ENCODE measurements around the gene CBFA2T3. TPM values are rescaled to one million over a fixed set of nuclear protein-coding genes. Genes with fewer than 3 reads are reported as not detected.
A peak's percentile ranks its signal among the peaks of the same experiment; 100 is the strongest.

The CBFA2T3 gene
- total and polyA plus RNA-seq, 2 of the 8 experiments (the other 6 are each of a cell fraction or from before 2014, with no cell fraction given) = 0.51 to 1.3 TPM

DNA sequence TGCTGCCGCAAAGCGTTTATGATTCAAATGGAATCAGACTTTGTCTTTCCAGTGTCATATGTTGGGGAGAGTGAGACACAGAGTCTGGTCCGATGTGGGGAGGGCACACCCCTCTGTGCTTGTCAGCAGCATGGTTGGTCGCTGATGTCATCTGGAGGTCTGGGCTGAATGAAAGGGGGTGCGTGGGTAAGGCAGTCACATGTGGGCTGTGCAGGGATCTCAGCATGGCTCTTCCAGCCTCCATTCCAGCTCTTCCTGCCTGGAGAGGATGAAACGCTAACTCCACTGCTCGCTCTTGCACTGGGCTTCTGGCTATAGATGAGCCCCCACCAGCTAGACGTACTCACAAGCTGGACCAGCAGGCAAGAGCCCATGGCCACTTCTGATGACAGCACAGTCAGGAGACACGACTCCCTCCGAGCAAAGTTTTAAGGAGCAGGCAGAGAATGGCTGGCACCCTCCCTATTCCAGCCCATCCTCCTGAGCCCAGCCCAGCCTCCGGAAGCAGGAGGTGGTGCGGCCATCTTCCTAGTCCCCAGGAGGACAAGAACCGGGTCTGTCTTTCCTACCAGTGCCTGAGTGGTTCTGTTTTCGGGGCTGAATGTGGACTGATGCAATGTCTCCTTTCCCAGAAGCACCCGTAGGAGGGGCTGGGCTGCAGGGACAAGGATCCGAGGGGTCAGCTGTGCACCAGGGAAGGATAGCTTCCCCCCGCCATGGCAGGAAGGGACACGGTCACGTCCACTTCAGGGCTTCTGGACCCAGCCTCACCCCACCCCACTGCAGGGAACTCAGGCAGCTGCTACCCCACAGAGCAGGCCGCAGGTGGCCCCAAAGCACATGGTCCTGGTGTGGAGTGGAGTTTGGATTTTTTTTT, 41.5 kb upstream of the CBFA2T3 start:
- 86% methylated on average over 16 of the region's 20 CpGs; no CpG with 5 or more reads in 1 of the 2 experiments for WGBS, 2 experiments (ENCODE audit: extremely low coverage in 1 of 2, insufficient coverage in 1 of 2, insufficient read length in 1 of 2, insufficient replicate concordance in 2 of 2, low coverage in 1 of 2, low lambda C conversion rate in 2 of 2, missing lambda C conversion rate in 1 of 2)
- POLR2A ChIA-PET (ENCODE audit: partially characterized antibody) = no interaction called here
- Histone ChIP-seq H3K9me3 (ENCODE audit: insufficient read depth in 2 of 2, low read depth in 1 of 2, low read length in 1 of 2) (peaks cover 5 to 12% of the 10 kb centered on the region in 2 experiments; a peak in 1 of 4 replicates), H4K8ac (ENCODE audit: extremely low read depth, insufficient read depth, low read length) (no peak overlapping the region), H4K5ac (ENCODE audit: insufficient read length, low read depth, low read length) (no peak overlapping the region), H2BK12ac (ENCODE audit: low read depth, low read length) (peak overlapping the region; percentile 60; the same call in 1 of the 2 replicates), H3K4me2 (ENCODE audit: insufficient read depth in 1 of 2, low read depth in 2 of 2, low read length in 2 of 2) (no peak overlapping the region), H3K9ac (replicated peaks in 1 of 4; ENCODE audit: extremely low read depth in 1 of 4, low read depth in 3 of 4, low read length in 3 of 4) (no peak overlapping the region), H3K27ac (ENCODE audit: low read depth, low read length) (no peak overlapping the region), H3K36me3 (ENCODE audit: control insufficient read depth in 2 of 4, insufficient read depth in 4 of 4, low read length in 3 of 4) (no peaks in the 10 kb centered on the region), H2BK15ac (ENCODE audit: low read length) (peak overlapping the region; percentile 9; the same call in 1 of the 2 replicates), H4K20me1 (replicated peaks in 1 of 2; ENCODE audit: control insufficient read depth in 1 of 2, insufficient read depth in 2 of 2, low read length in 2 of 2) (peaks cover 0 to 5% of the 10 kb centered on the region in 2 experiments), H2BK120ac (replicated peaks; ENCODE audit: low read depth, low read length) (no peak overlapping the region), H3K27me3 (replicated peaks in 1 of 4; ENCODE audit: control insufficient read depth in 3 of 4, extremely low read depth in 1 of 4, insufficient read depth in 3 of 4, low read length in 3 of 4) (no peaks in the 10 kb centered on the region), H3K4me1 (replicated peaks in 1 of 4; ENCODE audit: control insufficient read depth in 3 of 4, insufficient read depth in 4 of 4, low read length in 3 of 4) (peaks cover 0 to 2% (median 0%) of the 10 kb centered on the region in 4 experiments; a peak in 3 of 7 replicates), H4K91ac (replicated peaks; ENCODE audit: insufficient read length, low read length) (peak overlapping the region; percentile 54), H3K23me2 (ENCODE audit: low read depth, low read length) (peaks cover 1% of the 10 kb centered on the region; the same call in 1 of the 2 replicates), H3K4me3 (ENCODE audit: extremely low read depth in 1 of 4, insufficient read depth in 2 of 4, low read depth in 3 of 4, low read length in 4 of 4) (no peak overlapping the region), H3K4ac (replicated peaks; ENCODE audit: insufficient read length, low read depth, low read length) (no peak overlapping the region), H3K79me1 (ENCODE audit: low read depth, low read length) (no peaks in the 10 kb centered on the region; the same call in none of the 2 replicates), H3K23ac (ENCODE audit: insufficient read length) (no peak overlapping the region), H3K56ac (replicated peaks; ENCODE audit: insufficient read length, low read depth, low read length) (no peak overlapping the region), H2BK5ac (ENCODE audit: low read depth, low read length) (0 out of 2 replicates have a peak overlapping the region, but pooled peaks have one; percentile 35), H2AK5ac (ENCODE audit: low read depth, low read length) (no peak overlapping the region), H3K14ac (ENCODE audit: insufficient read length) (no peak overlapping the region), H2AFZ (ENCODE audit: low read length) (0 out of 2 replicates have a peak overlapping the region, but pooled peaks have one; percentile 15), H2BK20ac (ENCODE audit: low read length) (no peak overlapping the region), H3K18ac (ENCODE audit: extremely low read depth, low read length) (peak overlapping the region; percentile 32; the same call in 1 of the 2 replicates), H3K79me2 (ENCODE audit: control insufficient read depth in 1 of 2, insufficient read depth in 2 of 2, low read length in 2 of 2) (no peaks in the 10 kb centered on the region)
- CTCF ChIA-PET (ENCODE audit: partially characterized antibody) = interaction anchor here (0.7 to 1.4 kb wide), 3 partner anchors 16 to 593 kb away, joined by 3 to 5 read pairs (median 4); no protein-coding TSS in a partner anchor
- FAIRE-seq (no peak), DNase-seq (ENCODE audit: low read depth in 1 of 2, low spot score in 2 of 2) (no peak)
- TF ChIP-seq POU5F1 (IDR thresholded peaks at IDR 0.05; ENCODE audit: low read depth, low read length) (no peak), CREB1 (IDR thresholded peaks at IDR 0.05) (peak; percentile 41; the same call in 1 of the 2 replicates), CEBPB (IDR thresholded peaks at IDR 0.05; ENCODE audit: low read depth, low read length) (no peak)
- TF ChIP-seq, protein P1, sequence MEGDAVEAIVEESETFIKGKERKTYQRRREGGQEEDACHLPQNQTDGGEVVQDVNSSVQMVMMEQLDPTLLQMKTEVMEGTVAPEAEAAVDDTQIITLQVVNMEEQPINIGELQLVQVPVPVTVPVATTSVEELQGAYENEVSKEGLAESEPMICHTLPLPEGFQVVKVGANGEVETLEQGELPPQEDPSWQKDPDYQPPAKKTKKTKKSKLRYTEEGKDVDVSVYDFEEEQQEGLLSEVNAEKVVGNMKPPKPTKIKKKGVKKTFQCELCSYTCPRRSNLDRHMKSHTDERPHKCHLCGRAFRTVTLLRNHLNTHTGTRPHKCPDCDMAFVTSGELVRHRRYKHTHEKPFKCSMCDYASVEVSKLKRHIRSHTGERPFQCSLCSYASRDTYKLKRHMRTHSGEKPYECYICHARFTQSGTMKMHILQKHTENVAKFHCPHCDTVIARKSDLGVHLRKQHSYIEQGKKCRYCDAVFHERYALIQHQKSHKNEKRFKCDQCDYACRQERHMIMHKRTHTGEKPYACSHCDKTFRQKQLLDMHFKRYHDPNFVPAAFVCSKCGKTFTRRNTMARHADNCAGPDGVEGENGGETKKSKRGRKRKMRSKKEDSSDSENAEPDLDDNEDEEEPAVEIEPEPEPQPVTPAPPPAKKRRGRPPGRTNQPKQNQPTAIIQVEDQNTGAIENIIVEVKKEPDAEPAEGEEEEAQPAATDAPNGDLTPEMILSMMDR (IDR thresholded peaks at IDR 0.05; ENCODE audit: control extremely low read depth in 1 of 3, insufficient read depth in 1 of 3, low read depth in 1 of 3, low read length in 3 of 3) = no peak
